ENCODE measurements around the gene SLC25A30.
"Not testable (repeated sequence)": the region's sequence is repeated elsewhere in the genome, so short reads cannot be mapped to it uniquely, and the experiment has no call there.

- not testable (repeated sequence) for TF ChIP-seq CTCF (IDR thresholded peaks at IDR 0.05; ENCODE audit: insufficient read depth, low read length); POLR2AphosphoS5 (IDR thresholded peaks at IDR 0.05; ENCODE audit: low read depth); SPI1 (IDR thresholded peaks at IDR 0.05; ENCODE audit: borderline replicate concordance, low read depth)
Measured at GRCh38 chr13:45378786-45379185, 39.4 kb downstream of the SLC25A30 start.

Data from HL-60 (cell line).